HEK293T (cell line): Measurements from ENCODE around the gene ARID4B.

ENCODE experiments used
- ARNT ChIP-seq: fragments of 450-650 bp; IDR thresholded peaks from 2 replicates; pipeline ENCODE4 v1.6.1; 2017; ENCODE audit warnings: mild to moderate bottlenecking
- BHLHE40 ChIP-seq: fragments of 450-650 bp; IDR thresholded peaks from 2 replicates; pipeline ENCODE4 v1.6.1; 2016; ENCODE audit warnings: mild to moderate bottlenecking, moderate library complexity, borderline replicate concordance
- CTBP1 ChIP-seq: fragments of 450-650 bp; IDR thresholded peaks from 2 replicates; pipeline ENCODE4 v1.6.1; 2016; ENCODE audit warnings: borderline replicate concordance
- FOXA1 ChIP-seq: fragments of 450-650 bp; IDR thresholded peaks from 2 replicates; pipeline ENCODE4 v1.6.1; 2016; ENCODE audit warnings: mild to moderate bottlenecking
- FOXK2 ChIP-seq: fragments of 450-650 bp; IDR thresholded peaks from 2 replicates; pipeline ENCODE4 v1.6.1; 2016; ENCODE audit warnings: mild to moderate bottlenecking
- FOXM1 ChIP-seq: fragments of 450-650 bp; IDR thresholded peaks from 2 replicates; pipeline ENCODE4 v1.6.1; 2017; ENCODE audit warnings: mild to moderate bottlenecking, borderline replicate concordance
- HDGF ChIP-seq: fragments of 450-650 bp; IDR thresholded peaks from 2 replicates; pipeline ENCODE4 v1.6.1; 2017; ENCODE audit warnings: antibody characterized with exemption, borderline replicate concordance
- LEF1 ChIP-seq: fragments of 450-650 bp; IDR thresholded peaks from 2 replicates; pipeline ENCODE4 v1.6.1; 2017; ENCODE audit warnings: mild to moderate bottlenecking, borderline replicate concordance
- NFRKB ChIP-seq: fragments of 450-650 bp; IDR thresholded peaks from 2 replicates; pipeline ENCODE4 v1.6.1; 2016; ENCODE audit warnings: mild to moderate bottlenecking, moderate library complexity
- SUZ12 ChIP-seq: fragments of 450-650 bp; IDR thresholded peaks from 2 replicates; pipeline ENCODE4 v1.6.1; 2016; ENCODE audit warnings: mild to moderate bottlenecking
- TARDBP ChIP-seq: fragments of 450-650 bp; IDR thresholded peaks from 2 replicates; pipeline ENCODE4 v1.6.1; 2016

DNA sequence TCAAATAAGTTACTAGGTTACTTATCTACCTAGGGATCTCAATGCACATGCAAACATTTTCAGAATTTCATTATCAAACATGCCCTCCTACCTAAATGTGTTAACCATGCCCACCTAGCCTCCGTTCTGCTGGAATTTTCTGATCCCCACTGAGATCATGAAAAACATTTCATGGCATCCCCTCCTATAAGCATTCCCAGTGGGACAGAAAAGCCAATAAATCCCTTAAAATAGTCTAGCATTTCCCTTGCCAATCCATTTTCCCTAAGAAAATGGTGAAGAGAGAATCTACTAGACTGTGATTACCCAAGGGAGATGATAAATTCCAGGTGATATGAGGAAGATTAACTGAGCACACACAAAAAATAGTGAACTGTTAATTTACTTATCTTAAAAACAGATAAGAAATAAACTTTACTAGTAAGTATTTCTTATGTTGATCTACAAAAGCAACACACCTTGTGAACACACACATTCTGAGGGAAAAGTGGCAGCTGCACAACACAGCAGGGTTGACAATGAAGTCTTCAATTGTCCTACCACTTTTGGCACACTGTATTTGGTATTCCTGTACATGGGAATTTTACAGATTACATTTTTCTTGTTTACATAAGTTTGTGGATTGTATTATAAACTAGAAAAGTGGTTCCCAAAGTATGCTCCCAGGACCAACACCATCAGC lies 49.6 kb downstream of the ARID4B start:
- TF ChIP-seq LEF1 (no peak), HDGF (no peak), TARDBP (no peak), SUZ12 (no peak), NFRKB (no peak), BHLHE40 (no peak), FOXM1 (no peak), CTBP1 (no peak), FOXA1 (no peak), FOXK2 (no peak), ARNT (no peak)
